Activated T-cell treated with anti-CD3 and anti-CD28 coated beads for 48 hours (primary cell): ENCODE results near the gene ANXA6.
"Not testable (repeated sequence)": the region's sequence is repeated elsewhere in the genome, so short reads cannot be mapped to it uniquely, and the experiment has no call there.

ENCODE experiments used
- DNase-seq: peaks from one replicate; pipeline ENCODE4 v3.0.0-alpha.2; 2020; ENCODE audit warnings: low read depth

ANXA6 gene

DNA sequence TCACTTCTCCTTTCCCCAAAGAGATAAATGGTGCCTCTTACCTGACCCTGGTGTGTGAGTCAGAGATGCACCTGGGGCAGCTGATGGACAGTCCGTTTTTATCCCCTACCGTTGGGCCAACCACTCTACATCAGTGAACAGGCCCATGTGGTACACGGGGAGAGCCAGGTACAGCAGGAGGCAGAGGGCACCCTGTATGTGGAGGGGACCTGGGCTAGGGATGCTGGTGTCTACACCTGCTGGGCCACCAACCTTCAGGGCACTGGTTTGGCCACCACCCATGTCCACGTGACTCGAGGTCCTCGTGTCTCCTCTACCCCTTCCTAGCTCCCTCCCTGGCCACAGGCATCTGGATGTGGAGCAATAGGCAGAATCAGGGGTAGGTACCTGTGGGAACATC is 22.7 kb upstream of the ANXA6 start:
- no peak for DNase-seq

DNA sequence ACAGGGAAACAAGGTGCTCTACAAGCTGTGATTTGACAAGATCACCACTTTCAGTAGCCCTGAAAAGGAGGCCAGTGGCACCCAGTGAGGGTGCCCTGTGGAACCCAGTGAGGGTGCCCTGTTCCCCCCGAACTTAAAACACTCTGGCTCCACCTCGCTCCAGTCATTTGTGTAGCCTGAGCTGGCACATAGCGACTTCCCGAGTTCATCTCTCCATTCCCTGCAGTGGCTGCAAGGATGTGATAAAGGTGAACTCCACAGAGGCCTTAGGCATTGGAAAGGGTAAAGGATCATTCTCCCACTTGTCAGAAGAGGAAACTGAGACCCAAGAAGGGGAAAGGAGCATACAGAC is 21.9 kb upstream of the ANXA6 start:
- DNase-seq = no peak

DNA sequence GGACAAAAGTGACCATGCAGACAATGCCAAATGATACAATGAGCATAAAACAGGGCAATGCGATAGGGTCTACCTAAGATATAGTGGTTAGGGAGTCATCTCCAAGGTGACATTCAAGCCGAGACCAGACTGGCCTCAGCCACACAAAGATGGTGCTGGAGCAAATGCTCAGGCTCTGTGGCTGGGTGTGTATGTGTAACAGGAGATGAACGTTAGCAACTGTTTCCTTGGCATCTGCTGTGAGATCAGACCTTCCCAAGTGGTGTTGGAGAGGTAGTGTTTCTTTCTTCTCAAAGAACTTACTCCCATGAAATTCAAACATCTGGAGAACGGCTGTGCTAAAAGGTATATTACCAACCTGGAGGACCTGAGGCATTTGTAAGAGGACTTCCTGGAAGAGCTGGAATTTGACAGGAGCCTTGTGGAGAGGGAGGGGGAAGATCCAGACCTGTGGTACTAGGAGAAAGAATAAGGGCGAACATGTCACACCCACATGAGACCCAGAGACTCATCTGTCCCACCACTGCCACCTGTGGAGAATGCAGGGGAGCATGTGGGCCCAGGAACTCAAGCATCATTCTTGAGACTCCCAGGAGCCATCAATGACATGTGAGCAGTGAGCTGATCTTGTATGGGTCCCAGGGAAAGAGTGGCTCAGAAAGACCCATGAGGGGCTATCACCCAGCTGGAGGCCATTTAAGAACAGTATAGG is 21.4 kb upstream of the ANXA6 start:
- DNase-seq = no peak

DNA sequence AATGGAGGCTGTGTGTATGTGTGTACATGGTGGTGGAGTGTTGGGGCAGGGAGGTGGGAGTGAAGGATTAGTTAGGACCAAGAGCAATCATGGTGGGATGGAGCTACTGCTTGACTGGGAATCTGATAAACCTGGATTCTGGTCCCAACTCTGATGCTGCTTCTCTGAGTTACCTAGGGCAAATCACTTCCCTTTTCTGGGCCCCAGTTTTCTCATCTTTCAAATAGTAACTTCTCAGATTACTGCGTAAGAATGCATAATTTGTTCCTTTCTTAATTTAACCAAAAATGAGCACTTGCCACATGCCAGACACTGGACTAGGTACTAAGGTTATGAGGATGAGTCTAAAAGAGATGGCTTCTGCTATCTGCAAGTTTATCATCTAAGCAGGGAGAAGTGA is 20.8 kb upstream of the ANXA6 start:
- DNase-seq = no peak

DNA sequence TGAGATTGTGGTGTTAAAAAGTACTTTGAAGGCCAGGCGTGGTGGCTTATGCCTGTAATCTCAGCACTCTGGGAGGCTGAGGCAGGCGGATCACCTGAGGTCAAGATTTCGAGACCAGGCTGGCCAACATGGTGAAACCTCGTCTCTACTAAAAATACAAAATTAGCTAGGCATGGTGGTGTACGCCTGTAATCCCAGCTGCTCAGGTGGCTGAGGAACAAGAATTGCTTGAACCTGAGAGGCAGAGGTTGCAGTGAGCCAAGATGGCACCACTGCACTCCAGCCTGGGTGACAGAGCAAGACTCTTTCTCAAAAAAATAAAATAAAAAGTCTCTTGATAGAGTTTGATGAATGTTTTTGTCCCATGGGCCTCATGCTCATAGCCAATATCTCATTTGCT is 18.7 kb upstream of the ANXA6 start:
- not testable (repeated sequence) for DNase-seq

DNA sequence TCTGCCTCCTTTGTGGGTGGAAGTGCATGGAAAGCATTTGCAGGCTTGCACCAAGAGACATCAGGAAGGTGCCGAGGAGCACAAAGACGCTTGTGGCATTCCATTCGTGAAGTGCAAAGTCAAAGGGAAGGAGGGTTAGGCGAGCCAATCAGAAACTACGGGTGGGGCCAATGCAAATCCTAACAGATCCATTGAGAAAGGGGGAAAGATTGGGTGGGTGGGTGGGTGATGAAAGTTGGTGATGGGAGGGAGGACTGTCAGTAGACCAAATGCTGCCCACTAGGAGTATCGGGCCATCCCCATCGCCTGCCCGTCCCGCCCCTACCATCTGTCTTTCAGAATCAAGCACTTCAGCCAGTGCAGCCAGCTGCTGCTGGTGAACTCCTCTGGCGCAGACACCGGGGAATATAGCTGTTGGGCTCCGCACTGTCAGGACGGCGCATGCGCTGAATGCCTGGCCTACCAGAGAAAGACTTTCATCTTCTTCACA is 17.1 kb upstream of the ANXA6 start:
- no peak for DNase-seq

DNA sequence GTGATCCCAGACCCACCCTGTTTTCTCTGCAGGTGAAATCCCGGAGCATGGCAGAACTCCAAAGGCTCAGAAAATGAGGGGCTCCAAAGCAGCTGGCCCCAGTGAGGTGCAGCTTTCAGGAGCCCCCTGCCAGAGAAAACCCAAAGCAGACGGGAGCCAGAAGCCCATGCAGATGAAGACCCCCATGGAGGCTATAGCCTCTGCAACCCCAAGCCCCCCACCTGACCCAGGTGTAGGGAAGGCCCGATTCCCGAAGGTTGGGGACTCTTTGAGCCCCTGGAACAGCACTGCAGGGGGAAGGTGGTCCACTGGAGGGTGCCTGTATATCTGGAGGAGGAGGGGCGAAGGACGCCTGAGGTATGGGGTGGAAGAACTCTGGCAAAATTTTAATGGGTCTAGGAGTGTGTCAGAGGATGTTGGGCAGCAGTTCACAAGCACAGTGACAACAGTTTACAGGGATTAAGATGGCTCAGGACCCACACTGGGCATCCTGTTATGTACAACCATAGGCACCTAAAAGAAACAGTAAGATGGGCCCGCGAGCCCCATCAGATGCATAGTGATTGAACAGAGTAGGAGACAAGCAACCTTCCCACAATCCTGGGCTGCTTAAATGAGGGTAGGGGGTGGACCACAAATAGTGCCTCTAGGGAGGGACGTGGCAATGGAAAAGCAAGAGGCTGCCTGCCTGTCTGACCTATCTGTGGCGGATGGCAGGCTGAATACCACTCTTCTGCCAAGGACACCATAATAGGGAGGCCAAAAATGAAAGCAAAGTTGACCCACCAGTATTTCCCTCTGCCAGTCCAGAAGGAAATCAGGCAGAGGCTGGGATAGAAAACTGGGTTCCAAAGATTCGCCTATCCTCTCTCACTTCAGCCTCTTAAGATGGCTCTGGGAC is 16.4 kb upstream of the ANXA6 start:
- DNase-seq = no peak

DNA sequence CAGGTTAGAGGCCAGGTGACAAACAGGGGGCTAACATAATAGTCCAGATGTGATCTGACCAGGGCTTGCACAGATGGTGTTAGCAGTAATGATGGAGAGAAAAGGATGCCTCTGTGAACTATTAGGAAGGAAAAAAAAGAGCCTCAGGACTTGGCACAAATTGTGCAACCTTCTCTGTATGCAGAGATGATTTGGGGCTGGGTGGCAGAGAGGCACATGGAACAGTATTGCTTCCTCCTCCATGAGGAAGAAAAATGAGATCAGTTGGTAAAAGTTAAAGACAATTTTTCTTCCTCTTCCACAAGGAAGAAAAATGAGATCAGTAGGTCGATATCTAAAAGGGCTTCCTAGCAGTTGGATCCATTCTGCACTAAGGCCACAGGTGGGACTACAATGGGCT is 13.9 kb upstream of the ANXA6 start:
- DNase-seq = no peak

DNA sequence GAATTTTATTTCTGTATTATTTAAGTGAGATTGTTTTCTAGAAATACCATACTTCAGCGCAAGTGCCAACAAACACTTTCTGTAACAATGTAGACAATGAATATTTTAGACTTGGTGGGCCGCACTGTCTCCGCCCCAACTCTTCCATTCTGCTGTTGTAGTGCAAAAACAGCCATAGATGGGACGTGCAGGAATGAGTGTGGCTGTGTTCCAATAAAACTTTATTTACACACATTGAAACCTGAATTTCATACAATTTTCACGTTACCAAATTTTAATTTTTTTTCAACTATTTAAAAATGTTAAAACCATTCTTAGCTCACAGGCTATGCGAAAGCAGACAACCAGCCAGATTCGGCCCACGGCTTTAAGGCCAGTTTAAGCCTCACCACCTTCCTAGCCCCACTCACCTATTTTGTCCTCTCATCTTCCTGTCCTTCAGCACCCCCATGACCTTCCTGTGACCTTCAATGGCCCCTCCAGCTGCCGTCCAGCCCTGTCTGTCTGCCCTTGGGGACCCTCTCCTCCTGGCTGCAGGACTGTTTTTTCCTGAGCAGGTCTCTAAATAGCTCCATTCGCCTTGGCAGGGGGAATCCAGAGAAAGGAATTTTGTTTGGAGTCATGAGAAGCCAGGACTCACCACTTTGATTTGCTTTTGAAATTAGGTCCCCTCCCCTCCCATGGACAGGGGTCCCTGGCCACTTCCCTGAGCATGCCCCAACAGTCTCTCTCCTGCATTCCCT is 11.2 kb upstream of the ANXA6 start:
- no peak for DNase-seq

DNA sequence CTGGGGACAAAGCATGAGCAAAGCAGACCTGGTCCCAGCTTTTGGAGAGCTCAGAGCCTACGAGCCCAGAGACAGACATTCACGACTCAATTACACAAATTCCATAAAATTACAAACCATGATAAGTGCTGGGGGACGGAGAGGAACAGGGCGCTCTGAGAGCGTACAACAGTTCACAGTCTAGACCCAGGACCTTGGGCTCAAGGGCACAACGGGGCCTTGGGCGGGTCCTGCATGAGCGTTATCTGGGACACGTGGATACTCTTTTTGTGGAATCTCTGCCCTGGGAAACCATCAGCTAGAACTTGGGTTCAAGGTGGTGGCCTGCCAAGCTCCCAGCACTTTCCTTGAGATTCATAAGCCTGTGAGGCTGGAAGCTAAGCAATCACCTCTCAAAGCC is 9.4 kb upstream of the ANXA6 start:
- no peak for DNase-seq

DNA sequence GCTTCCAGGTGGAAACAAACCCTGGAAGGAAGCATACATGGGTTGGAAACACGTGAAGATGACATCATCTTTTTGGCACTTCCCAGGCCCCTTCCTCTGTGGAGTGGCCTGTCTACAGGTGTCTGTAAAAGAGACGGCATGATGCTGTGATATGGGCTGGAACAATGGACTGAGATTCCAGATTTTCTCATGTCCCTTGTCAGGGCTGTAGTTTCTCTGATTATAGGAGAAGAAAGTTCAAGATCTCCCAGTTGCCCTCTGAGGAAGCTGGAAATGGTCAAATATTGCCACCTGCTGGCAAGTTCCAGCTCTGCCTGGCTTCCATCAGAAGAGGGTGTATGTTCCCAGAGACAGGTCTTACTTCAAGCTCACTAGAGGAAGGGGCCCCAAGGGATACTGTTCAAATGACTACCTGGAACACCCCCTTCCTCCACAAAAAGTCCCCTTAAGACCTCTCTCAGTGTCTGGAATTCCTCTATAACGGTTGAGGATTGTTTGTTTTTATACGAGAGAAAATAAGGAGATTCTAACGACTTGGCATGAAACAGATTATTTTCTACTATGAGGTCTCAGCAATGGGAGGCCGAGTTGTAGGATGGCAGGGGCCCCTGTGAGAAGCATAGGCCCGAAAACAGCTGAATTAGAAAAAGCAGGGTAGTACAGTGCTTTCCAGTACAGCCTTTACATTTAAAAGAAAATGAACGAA is 7.3 kb upstream of the ANXA6 start:
- DNase-seq = peak; percentile 71

DNA sequence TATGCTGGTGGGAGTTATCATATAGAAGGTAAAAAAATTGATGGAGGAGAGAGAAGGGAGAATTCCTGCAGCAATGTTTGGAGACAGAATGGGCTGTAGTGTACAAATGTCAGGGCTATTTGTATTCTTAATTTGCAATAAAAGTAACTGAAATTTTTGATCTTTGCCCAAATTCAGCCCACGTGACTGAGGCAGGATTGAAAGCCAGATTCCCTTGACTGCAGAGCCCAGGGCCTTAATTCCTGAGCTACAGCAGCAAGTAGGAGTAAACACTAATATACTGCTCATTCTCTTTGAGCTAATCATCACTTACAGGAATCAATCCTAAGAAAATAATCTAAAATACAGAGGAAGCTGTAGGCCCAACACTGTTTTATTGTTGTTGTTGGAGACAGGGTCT is 5.2 kb upstream of the ANXA6 start:
- DNase-seq = no peak

DNA sequence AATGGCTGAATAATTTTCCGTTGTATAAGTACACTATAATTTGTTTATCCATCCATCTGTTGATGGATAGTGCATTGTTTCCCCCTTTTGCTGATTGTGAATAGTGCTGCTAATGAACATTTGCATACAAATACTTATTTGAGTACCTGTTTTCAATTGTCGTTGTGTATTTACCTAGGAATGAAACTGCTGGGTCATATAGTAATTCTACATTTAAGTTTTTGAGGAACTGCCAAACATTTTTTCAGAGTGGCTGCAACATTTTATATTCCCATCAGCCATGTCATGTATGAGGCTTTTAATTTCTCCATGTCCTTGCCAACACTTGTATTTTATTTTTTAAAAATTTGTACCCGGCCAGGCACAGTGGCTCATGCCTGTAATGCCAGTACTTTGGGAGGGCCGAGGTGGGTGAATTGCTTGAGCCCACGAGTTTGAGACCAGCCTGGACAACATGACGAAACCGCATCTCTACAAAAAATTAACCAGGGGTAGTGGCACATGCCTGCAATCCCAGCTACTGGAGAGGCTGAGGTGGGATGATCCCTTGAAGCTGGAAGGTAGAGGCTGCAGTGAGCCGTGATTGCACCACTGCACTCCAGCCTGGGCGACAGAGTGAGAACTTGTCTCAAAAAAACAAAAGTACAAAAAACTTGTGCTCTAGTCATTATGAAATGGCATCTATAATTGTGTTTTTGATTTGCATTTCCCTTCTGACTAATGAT is 2.2 kb upstream of the ANXA6 start:
- no peak for DNase-seq

DNA sequence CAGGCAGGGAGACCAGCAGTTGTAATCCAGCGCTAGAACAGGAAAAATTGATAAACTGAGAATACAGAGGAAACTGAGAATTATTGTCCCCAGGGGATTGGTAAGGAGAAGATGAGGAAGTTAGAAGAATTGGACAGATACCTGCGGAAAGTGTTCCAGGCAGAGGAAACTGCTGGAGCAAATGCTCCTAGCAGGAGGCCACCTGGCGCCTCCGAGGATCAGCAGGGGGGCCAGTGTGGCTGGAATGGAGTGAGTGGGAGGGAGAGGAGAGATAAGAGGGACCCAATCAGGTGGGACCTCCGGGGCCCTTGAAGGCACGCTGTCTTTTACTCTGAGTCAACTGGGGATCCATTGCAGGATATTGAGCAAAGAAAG is 695 bp upstream of the ANXA6 start:
- no peak for DNase-seq

DNA sequence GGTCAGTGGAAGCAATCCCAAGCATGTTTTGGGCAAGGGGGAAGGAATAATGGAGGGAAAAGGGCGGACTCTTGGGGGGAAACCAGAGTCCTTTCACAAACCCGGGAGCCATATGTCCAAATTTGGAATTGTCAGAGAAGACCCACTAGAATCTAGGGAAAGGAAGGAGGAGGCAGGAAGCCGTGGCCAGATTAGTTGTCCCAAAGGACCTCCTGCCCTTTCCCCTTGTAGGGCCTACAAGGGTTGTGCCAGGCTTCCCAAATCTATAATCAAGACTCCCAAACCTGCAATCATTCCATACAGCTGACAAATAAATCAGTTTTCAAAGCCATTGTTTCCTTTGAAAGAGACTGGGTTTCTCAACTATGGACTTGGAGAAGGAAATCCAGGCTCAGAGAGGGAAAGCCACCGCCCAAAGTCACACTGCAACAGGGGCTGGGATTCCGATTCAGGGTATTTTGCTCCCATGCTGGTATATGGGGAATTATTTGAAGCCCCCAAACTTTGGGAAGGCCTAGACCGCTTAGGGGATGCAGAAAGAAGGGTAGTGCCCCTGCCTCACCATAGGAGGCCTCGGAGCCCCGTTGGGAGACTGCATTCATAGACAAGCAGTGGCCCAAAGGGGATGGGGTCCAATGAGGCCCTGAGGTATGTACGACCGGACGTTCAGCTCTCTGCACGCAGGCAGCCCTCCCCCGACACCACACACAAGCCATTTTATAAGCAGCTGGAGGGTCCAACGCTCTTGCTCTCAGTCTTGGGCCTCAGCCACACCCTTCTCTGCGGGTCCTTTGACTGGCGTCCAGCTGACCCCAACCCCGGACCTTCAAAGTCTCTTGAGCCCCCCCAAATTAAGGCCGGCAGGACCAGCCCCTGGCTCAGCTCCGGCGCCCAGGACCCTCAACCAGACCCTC is 815 bp downstream of the ANXA6 start:
- no peak for DNase-seq

DNA sequence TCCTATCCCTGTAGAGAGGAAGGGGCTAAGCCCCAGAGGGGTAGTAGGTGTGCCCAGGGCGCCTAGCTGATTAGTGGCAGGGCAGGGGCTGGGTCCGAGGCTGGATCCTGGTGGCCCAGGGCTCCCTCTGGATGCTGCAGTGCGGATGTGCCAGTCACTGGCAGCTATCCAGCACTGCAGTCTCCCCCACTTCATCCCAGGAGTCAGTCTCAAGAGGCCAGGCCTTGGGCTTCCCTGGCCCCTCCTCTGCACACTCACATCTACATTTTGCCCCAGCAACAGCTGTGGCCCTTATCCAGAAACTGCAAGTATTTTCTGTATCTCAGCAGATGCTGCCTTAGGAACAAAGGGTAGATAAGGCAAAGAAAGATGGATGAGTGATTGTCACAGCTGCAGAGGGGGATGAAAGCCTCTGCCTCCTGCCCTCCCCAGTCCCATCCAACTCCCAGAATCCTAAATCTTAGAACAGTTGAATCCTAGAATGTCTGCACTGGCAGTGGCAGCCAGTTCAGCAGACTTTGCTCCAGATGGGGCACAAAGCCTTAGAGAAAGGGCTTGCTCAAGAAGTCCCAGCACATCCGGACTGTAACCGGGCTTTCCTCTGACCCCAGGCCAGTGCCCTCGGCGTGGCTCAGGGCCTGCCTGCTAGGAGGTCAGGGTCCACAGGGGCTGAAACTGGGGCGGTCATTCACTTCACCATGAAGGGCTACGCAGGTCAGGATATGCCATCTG is 1.6 kb downstream of the ANXA6 start:
- DNase-seq = no peak

DNA sequence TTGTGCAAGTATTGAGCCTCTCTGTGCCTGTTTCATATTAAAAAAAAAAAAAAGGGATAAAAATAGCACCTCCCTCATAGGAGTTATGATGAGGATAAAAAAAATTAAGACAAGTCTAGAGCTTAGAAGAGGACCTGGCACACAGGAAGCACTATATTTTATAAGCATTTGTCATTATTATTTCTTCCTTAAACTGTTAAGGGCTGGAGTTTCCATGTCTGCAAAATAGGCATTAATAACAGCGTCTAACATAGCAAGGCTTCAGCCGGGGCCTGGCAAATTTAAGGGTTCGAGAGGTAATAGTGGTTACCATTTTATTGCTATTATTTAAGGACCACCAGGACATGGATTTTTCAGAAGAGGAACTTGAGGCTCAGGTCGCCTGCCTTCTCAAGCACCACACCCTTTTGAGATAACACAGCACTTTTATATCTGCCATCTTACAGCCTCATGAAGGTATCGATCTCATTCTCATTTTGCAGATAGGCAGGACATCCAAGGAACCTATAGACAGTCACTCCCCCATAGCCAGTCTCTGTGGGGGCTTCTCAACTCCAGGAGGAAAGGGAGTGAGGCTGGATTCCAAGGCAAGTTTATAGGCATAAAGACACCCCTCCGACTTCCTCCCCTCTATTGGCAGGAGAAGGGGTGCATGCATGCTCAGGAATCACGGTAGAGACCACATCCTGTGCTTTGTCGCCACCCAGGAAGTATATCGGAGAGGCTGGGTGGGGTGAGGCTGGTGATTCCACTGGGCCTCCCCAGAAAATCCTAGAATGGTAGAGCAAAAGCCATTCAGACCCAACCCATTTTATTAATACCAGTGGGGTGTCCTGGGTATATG is 2.4 kb downstream of the ANXA6 start:
- peak; percentile 47 for DNase-seq

DNA sequence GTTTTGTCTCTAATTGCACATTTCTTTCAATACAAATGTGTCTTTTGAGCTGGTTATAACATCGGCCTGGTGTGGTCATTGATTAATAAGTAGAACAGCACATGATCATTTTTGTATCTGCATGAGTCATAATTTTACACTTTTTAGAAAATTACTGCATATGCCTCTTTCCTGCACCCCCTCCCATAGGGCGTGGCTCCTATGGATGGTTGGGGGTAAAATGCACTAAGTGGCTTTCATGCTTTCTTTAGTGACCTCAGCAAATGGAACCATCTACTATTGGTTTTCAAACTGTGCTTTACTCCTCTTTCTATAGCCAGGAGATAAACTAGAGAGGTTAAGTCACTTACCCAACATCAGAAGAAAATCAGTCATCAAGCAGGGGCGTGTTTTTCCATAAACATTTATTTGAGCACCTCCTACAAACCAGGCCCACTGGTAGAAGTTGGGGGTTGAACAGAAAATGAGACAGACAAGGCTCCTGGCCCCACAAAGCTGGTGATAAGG is 3.8 kb downstream of the ANXA6 start:
- peak; percentile 50 for DNase-seq

DNA sequence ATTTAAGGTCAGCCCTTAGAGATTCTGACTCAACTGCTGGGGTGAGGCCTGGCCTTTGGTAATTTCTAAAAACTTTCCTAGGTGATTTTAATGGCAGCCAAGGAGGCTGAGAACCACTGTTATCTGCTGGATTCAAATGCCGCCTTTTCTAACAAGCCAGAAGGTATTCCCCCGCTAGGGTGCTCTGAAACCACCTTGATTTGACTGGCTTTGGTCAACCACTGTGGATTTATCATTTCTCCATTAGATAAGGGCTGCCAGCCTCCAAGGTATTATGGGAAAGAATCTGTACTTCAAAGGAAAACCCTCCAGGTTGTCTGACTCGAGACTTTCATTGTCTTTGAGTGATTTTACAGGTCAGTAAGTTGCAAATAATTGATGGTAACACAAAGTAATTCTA is 4.3 kb downstream of the ANXA6 start:
- DNase-seq = no peak
